Hepatocyte (in vitro differentiated cells): Measurements from ENCODE around the gene EDC3. TPM values are rescaled to one million over a fixed set of nuclear protein-coding genes. Genes with fewer than 3 reads are reported as not detected.

Experiments
- DNase-seq: peaks from one replicate; pipeline ENCODE4 v3.0.0-alpha.2; 2016; ENCODE audit warnings: low spot score
- H2AFZ ChIP-seq: fragments of 200-600 bp; sonication (generic); 2 replicates; pipeline ENCODE4 v1.6.0; 2016; ENCODE audit warnings: antibody characterized with exemption, mild to moderate bottlenecking
- H3K27ac ChIP-seq: fragments of 200-600 bp; sonication (generic); 2 replicates; pipeline ENCODE4 v1.5.1; 2016; ENCODE audit warnings: mild to moderate bottlenecking
- H3K27me3 ChIP-seq: fragments of 200-600 bp; sonication (generic); 2 replicates; pipeline ENCODE4 v1.6.1; 2016
- H3K36me3 ChIP-seq: fragments of 200-600 bp; sonication (generic); replicated peaks from 2 replicates; pipeline ENCODE4 v1.5.1; 2016; ENCODE audit warnings: low read depth; ENCODE audit not compliant: insufficient read depth
- H3K4me1 ChIP-seq: fragments of 200-600 bp; sonication (generic); 2 replicates; pipeline ENCODE4 v1.5.1; 2016; ENCODE audit warnings: mild to moderate bottlenecking, moderate library complexity; ENCODE audit not compliant: insufficient read depth
- H3K4me2 ChIP-seq: fragments of 200-600 bp; sonication (generic); 2 replicates; pipeline ENCODE4 v1.6.0; 2016
- H3K4me3 ChIP-seq: fragments of 200-600 bp; sonication (generic); 2 replicates; pipeline ENCODE4 v1.5.1; 2016; ENCODE audit warnings: mild to moderate bottlenecking
- H3K79me2 ChIP-seq: fragments of 200-600 bp; sonication (generic); 2 replicates; pipeline ENCODE4 v1.6.0; 2017; ENCODE audit warnings: mild to moderate bottlenecking
- H3K9me2 ChIP-seq: fragments of 200-600 bp; sonication (generic); replicated peaks from 2 replicates; pipeline ENCODE4 v1.6.0; 2017; ENCODE audit warnings: mild to moderate bottlenecking; ENCODE audit not compliant: insufficient read depth
- H3K9me3 ChIP-seq: fragments of 200-600 bp; sonication (generic); 2 replicates; pipeline ENCODE4 v1.5.1; 2016; ENCODE audit warnings: low read depth, mild to moderate bottlenecking
- H4K20me1 ChIP-seq: fragments of 200-600 bp; sonication (generic); 2 replicates; pipeline ENCODE4 v1.6.0; 2016; ENCODE audit warnings: mild to moderate bottlenecking; ENCODE audit not compliant: insufficient read depth, poor library complexity, severe bottlenecking
- EZH2 ChIP-seq: fragments of 200-600 bp; sonication (generic); IDR thresholded peaks from 2 replicates; pipeline ENCODE4 v1.6.1; 2016; ENCODE audit warnings: antibody characterized with exemption, mild to moderate bottlenecking, borderline replicate concordance
- EZH2phosphoT487 ChIP-seq: fragments of 200-600 bp; sonication (generic); IDR thresholded peaks from one replicate; pipeline ENCODE4 v1.6.1; 2018; ENCODE audit warnings: antibody characterized with exemption, mild to moderate bottlenecking, low read depth, moderate library complexity; ENCODE audit not compliant: unreplicated experiment, severe bottlenecking
- WGBS: methylation state at CpG from one replicate; pipeline ENCODE4 v1.1.6; 2016; ENCODE audit warnings: low lambda C conversion rate; ENCODE audit errors: missing lambda C conversion rate; 5-methylcytosine and 5-hydroxymethylcytosine counted together
- polyA plus RNA-seq: library from polyadenylated mRNA; unstranded; fragments of >200 nt; fragmentation: Nextera tagmentation; extraction: Ambion mirVana; gene quantifications from 2 replicates; pipeline ENCODE4 v1.2.1, GENCODE V29; 2016
- total RNA-seq: library from RNA; depleted of rRNA; stranded (reverse); fragments of >200 nt; gene quantifications from 2 replicates; pipeline ENCODE4 v1.2.3, GENCODE V29; 2014
- TF ChIP-seq, protein P1 (sequence below): fragments of 200-600 bp; sonication (generic); IDR thresholded peaks from 2 replicates; pipeline ENCODE4 v1.5.1; 2016; ENCODE audit warnings: antibody characterized with exemption, mild to moderate bottlenecking; ENCODE audit not compliant: poor library complexity

EDC3 gene
- total and polyA plus RNA-seq, 2 experiments from 2014 or later = 11.5 to 31.4 TPM

DNA sequence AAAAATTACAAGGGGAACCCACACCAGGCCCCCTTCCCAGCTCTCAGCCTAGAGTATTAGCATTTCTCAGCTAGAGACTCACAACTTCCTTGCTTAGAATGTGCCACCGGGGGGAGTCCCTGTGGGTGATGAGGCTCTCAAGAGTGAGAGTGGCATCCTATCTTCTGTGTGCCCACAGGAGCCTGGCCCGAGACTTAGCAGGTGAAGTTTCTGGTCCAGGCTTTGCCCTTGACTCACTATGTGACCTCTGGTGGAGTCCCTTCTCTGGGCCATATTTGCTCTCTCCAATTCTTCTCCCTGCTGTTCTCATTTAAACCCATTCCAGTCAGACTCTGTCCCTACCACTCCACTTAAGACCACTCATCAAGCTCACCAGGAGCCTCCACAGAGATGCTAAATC is 62.0 kb downstream of the EDC3 start:
- H3K9me3 ChIP-seq = no peaks in the 10 kb centered on the region
- H3K36me3 ChIP-seq = no peaks in the 10 kb centered on the region
- H3K9me2 ChIP-seq = no peaks in the 10 kb centered on the region
- DNase-seq = no peak
- 77% methylated on average over 2 of the region's 2 CpGs for WGBS
- TF ChIP-seq EZH2phosphoT487 (no peak), EZH2 (no peak)
- TF ChIP-seq, protein P1, sequence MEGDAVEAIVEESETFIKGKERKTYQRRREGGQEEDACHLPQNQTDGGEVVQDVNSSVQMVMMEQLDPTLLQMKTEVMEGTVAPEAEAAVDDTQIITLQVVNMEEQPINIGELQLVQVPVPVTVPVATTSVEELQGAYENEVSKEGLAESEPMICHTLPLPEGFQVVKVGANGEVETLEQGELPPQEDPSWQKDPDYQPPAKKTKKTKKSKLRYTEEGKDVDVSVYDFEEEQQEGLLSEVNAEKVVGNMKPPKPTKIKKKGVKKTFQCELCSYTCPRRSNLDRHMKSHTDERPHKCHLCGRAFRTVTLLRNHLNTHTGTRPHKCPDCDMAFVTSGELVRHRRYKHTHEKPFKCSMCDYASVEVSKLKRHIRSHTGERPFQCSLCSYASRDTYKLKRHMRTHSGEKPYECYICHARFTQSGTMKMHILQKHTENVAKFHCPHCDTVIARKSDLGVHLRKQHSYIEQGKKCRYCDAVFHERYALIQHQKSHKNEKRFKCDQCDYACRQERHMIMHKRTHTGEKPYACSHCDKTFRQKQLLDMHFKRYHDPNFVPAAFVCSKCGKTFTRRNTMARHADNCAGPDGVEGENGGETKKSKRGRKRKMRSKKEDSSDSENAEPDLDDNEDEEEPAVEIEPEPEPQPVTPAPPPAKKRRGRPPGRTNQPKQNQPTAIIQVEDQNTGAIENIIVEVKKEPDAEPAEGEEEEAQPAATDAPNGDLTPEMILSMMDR = no peak
- no peaks in the 10 kb centered on the region for H3K79me2 ChIP-seq
- H3K27ac ChIP-seq = no peak overlapping the region
- peaks cover 8% of the 10 kb centered on the region for H4K20me1 ChIP-seq
- no peak overlapping the region for H2AFZ ChIP-seq
- no peak overlapping the region for H3K4me2 ChIP-seq
- H3K4me1 ChIP-seq = no peaks in the 10 kb centered on the region
- H3K4me3 ChIP-seq = no peak overlapping the region
- H3K27me3 ChIP-seq = no peaks in the 10 kb centered on the region

DNA sequence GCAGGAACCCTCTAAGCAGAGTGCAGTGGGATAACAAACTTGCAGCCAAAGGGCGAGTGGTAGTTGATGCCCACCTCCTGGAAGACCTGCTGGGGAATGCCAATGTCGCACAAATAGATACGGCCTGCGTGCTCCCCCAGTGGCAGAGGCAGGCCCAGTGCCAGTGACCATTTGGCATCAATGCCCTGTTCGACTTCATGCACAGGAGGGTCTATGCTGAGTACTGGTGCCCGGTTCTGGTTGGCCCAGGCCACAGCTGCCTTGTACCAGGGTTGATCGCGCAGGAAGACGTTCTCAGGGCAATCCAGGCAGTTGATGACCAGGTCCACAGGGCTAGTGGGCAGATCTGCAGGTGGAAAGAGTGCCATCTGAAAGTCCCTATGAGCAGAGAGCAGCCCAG is 63.2 kb downstream of the EDC3 start:
- Histone ChIP-seq H3K4me2 (no peak overlapping the region), H3K79me2 (no peaks in the 10 kb centered on the region), H3K4me3 (no peak overlapping the region), H3K36me3 (no peaks in the 10 kb centered on the region), H3K9me2 (no peaks in the 10 kb centered on the region), H4K20me1 (peaks cover 8% of the 10 kb centered on the region), H2AFZ (no peak overlapping the region), H3K27ac (no peak overlapping the region), H3K9me3 (no peaks in the 10 kb centered on the region), H3K27me3 (no peaks in the 10 kb centered on the region), H3K4me1 (no peaks in the 10 kb centered on the region)
- no peak for DNase-seq
- TF ChIP-seq EZH2 = no peak
- TF ChIP-seq, protein P1 = no peak
- no peak for TF ChIP-seq EZH2phosphoT487
- WGBS = 96% methylated on average over 9 of the region's 9 CpGs

DNA sequence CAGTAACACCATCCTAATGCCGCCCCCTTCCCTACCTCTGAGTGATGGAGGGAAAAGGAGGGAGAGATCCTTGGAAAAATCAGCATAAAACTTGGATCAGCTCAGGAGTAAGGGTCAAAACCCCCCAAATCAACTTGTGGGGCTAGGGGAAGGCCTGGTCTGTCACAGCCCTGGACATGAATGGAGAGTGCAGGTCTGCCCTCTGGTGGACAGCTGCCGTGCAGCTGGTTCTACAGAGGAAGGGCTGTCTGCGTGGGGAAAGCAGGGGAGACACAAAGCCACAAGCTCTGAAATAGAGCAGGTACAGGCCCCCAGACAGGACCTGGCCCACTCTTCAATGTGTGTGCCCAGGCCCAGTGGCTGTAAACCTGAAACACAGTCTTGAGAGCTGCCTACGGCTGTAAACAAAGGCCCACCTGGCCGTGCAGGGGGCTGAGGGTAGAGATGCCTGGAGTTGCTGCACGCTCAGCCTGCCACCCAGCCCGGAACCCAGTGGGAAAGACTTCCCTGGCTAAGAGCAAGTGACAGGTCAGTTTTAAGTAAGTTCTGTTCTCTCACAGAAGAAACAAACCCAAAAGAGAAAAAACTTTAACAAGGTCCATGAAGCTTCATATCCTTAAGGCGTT is 63.8 kb downstream of the EDC3 start:
- H3K9me3 ChIP-seq = no peaks in the 10 kb centered on the region
- peak; percentile 82 for DNase-seq
- H3K27me3 ChIP-seq = no peaks in the 10 kb centered on the region
- H3K27ac ChIP-seq = no peak overlapping the region
- no peak overlapping the region for H3K4me2 ChIP-seq
- no peaks in the 10 kb centered on the region for H3K79me2 ChIP-seq
- TF ChIP-seq, protein P1 = peak; percentile 79
- no peak for TF ChIP-seq EZH2
- no peak overlapping the region for H2AFZ ChIP-seq
- 74% methylated on average over 8 of the region's 8 CpGs for WGBS
- H4K20me1 ChIP-seq = peaks cover 8% of the 10 kb centered on the region
- no peaks in the 10 kb centered on the region for H3K4me1 ChIP-seq
- H3K9me2 ChIP-seq = no peaks in the 10 kb centered on the region
- no peaks in the 10 kb centered on the region for H3K36me3 ChIP-seq
- H3K4me3 ChIP-seq = no peak overlapping the region
